NB4 (cell line): ENCODE data around the gene CAPZA2.

ENCODE experiments used
- CTCF ChIP-seq: IDR thresholded peaks from one replicate; pipeline ENCODE4 v1.5.1; 2012; ENCODE audit warnings: low read depth, low read length
- MAX ChIP-seq: IDR thresholded peaks from 2 replicates; pipeline ENCODE4 v1.6.1; 2011; ENCODE audit warnings: low read depth, low read length
- MYC ChIP-seq: IDR thresholded peaks from 2 replicates; pipeline ENCODE4 v1.6.1; 2011; ENCODE audit warnings: low read depth, low read length
- POLR2A ChIP-seq: IDR thresholded peaks from 2 replicates; pipeline ENCODE4 v1.6.1; 2011; ENCODE audit warnings: mild to moderate bottlenecking; ENCODE audit not compliant: insufficient read length; ENCODE audit errors: extremely low read depth

DNA sequence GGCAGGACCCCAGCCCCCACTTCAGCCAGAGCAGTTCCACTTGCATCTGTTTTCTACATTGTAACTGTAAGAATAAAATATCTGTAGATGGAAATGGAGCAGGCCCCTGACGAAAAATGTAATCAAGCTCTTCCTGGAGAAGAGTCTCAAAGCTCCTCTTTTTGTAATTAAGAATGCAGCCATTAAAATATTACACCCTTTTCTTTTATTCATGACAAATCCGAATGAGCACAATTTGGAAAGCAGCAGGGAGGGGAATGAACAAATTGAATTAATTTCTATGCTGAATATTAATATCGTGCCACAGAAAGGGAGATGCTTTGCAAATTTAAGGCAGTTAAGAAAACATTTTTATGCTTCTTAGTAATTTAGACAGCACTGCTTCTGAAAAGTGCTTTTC lies 24.8 kb upstream of the CAPZA2 start:
- TF ChIP-seq CTCF (no peak), POLR2A (no peak), MYC (no peak), MAX (no peak)
